WTC11 (cell line): ENCODE measurements around the gene ADIPOR1.

Experiments
- ETV6 ChIP-seq: sonication (generic); formaldehyde crosslinking; IDR thresholded peaks from 2 replicates; pipeline ENCODE4 v1.8.1; 2022; ENCODE audit warnings: mild to moderate bottlenecking, missing genetic modification reagents
- TF ChIP-seq, protein P1 (sequence below): sonication (generic); formaldehyde crosslinking; IDR thresholded peaks from 2 replicates; pipeline ENCODE4 v1.8.1; 2023; ENCODE audit warnings: mild to moderate bottlenecking, moderate library complexity, missing genetic modification reagents

DNA sequence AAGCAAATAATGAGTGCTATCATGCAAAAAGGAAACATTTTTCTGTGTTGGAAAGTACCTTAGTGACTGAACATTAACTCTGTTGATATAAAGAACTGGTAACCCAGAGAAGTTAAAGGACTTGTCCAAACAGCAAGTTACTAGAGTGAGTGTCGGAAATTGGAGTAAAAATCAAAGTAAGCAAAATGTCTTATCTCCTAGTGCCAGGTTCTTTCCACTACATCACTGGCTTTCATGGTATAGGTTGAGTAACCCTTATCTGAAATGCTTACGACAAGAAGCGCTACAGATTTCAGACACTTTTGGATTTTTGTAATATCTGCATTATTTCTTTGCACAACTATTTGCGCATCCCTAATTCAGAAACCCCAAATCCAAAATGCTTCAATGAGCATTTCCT, 52.8 kb downstream of the ADIPOR1 start:
- TF ChIP-seq ETV6 (CRISPR knock-in tag) = no peak
- TF ChIP-seq, protein P1, sequence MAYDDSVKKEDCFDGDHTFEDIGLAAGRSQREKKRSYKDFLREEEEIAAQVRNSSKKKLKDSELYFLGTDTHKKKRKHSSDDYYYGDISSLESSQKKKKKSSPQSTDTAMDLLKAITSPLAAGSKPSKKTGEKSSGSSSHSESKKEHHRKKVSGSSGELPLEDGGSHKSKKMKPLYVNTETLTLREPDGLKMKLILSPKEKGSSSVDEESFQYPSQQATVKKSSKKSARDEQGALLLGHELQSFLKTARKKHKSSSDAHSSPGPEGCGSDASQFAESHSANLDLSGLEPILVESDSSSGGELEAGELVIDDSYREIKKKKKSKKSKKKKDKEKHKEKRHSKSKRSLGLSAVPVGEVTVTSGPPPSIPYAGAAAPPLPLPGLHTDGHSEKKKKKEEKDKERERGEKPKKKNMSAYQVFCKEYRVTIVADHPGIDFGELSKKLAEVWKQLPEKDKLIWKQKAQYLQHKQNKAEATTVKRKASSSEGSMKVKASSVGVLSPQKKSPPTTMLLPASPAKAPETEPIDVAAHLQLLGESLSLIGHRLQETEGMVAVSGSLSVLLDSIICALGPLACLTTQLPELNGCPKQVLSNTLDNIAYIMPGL (CRISPR knock-in tag) = no peak
